HG03025 (cell line): ENCODE measurements around the gene CAPRIN2.

Experiments used
- ATAC-seq: cut with Tn5 transposase; IDR thresholded peaks from one replicate; pipeline ENCODE4 v1.9.1; 2021; ENCODE audit warnings: mild to moderate bottlenecking, moderate library complexity; ENCODE audit not compliant: unreplicated experiment, low FRiP score

Gene CAPRIN2

DNA sequence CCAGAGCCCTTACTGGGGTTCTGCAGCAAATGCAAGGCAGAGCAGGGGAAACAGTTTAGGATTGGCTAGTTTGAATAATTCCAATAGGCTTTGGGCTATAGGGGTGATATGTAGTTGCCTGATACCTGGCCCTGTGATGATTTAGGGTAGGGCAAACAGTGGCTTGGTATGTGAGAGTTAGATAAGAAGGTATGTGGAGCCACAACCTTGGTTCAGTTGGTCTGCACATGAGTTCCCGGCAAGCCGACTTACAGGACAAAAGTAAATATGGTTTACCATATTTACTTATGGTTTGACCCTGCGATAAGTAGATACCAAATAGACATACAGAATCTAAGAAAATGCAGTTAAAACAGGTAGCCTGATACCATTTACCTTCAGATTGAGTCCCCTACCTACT is 8.3 kb upstream of the CAPRIN2 start:
- ATAC-seq: no peak

DNA sequence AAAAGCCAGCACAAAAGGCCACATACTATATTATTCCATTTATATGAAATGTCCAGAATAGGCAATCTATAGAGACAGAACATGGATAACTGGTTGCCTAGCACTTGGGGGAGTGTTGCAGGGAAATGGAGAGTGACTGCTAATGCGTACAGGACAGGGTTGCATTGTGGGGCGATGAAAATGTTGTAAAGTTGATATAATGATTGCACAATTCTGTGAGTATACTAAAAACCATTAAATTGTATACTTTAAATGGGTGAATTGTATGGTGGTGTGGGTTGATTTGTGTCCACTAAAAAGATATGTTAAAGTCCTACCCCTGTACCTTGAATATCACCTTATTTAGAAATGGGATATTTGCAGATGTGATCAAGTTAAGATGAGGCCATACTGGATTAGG is 7.0 kb upstream of the CAPRIN2 start:
- no peak for ATAC-seq

DNA sequence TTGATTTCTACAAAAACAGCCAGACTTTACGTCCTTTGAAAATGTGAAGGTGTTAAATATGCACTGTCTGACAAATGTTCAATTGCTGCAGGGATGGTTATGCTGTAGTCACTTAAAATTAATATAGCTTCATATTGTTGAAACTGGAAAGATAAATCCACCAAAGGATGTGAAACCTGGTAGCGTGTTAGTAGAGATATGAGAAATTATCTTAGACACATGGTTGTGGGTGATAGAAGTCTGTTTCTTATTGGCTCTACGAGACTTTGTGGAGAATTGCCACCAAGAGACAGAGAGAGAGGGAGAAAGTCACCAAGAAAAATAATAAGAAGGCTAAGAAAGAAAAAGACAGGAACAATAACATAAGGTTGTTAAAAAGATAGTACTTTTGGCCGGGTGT is 2.6 kb upstream of the CAPRIN2 start:
- ATAC-seq: no peak

DNA sequence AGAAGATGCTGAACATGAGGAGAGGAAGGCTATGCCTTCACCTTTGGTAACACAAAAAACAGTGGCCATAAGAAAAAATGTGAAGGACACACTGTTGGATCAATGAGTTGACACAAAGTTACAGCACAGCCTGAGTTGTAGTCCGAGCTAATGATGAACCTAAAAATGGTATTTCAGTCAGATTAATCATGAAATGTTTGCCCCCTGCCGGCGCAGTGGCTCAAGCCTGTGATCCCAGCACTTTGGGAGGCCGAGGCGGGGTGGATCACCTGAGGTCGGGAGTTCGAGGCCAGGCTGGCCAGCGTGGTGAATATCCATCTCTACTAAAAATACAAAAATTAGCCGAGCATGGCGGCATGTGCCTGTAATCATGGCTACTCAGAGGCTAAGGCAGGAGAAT is 1.3 kb upstream of the CAPRIN2 start:
- no peak for ATAC-seq

DNA sequence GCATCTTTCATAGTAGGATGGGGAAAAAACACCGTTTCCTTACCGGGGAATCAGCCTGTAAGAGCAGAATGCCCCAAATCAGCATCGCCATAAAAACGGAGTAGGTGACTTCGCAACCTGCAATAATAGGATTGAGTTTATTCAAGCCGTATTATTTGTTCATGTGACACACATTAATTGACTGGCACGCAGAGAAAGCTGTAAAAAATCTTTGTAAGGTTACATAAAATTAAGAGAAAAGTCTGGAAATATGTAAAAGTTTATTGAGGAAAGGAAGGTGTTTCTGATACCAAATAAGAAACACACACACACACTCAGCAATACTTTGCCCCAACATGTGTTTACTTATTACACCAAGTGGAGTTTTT is 628 bp upstream of the CAPRIN2 start:
- no peak for ATAC-seq

GRCh38 chr12:30754383-30754749 is 385 bp downstream of the CAPRIN2 start:
- ATAC-seq: no peak

DNA sequence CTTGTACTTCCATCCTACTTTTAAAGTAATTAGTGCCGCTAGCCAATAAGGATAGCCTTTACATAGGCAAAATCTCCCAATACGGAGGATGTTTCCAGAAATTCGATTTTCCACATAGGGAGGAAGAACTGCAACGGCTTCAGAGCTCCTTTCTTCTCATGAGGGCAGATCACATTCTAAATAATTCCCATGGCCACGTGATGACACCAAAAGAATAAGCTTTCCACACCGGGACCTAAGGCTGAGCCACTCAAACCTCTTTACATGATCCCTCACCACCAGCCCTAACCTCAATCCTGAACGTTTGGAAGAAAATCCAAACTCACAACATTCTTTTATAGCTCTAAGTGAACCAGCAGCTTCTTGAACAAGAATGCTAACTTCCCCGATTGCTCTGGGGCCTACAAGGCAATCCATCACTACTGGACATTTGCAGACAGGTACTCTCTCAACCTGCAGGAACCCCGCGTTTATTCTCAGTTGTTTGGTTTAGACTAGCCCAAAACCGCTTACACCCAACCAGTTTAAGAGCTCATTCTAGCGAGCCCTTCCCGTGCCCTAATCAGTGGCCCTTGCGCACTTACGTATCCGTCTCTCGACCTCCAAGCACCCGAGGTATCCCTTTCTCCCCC is 884 bp downstream of the CAPRIN2 start:
- ATAC-seq: no peak

GRCh38 chr12:30753233-30753632 is 1.5 kb downstream of the CAPRIN2 start:
- no peak for ATAC-seq

DNA sequence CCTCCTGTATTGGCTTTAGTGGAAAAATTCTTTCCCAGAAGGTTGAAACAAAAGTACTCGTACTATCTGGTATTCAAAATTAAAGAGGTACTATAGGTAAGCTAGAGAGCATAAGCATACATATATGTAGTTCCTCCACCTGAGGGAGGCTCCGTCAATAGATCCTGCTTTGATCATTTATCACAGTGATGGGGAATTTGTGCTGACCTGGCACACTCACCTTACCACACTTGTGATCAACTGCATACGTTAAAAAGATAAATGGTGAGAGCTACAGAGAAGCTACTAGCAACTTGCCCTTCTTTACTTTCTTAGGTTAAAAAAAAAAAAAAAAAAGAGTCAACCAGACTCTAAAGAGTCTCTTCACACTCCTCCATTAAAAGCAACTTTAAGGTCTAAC is 2.5 kb downstream of the CAPRIN2 start:
- no peak for ATAC-seq

GRCh38 chr12:30748147-30748546 is 6.6 kb downstream of the CAPRIN2 start:
- ATAC-seq: no peak

DNA sequence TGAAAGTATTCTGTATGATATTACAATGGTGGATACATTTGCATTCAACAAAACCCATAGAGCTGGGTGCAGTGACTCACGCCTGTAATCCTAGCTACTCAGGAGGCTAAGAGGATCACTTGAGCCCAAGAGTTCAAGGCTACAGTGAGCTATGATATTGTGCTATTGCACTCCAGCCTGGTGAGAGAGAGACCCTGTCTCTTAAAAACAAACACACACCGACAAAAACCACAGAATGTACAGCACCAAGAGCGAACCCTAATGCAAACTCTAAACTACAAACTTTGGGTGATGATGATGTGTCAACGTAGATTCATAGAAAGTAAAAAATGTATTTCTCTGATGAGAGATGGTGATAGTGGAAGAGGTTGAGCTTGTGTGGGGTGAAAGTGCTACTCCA is 8.6 kb downstream of the CAPRIN2 start:
- no peak for ATAC-seq

GRCh38 chr12:30744321-30744720 is 10.4 kb downstream of the CAPRIN2 start:
- no peak for ATAC-seq

DNA sequence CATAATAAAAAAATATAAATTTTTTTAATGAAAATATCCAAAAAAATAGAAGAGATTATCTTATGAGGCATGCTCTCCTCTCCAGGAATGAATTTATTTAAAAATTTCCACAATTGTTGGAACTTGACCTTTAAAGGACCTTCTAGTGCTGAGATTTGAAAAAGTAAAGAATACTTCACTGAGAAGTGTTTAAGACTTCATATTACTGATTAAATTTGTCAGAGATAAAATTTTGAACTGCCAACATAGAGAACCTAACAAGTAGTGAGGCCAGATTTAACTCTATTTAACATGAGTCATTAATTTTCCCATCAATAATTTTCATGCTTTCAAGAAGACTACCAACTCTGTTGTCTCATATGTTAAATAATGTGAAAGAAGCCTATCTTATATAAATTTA is 14.5 kb downstream of the CAPRIN2 start:
- no peak for ATAC-seq

- ATAC-seq: no peak
Measured at GRCh38 chr12:30739020-30739419, 15.7 kb downstream of the CAPRIN2 start.

- no peak for ATAC-seq
Measured at GRCh38 chr12:30732954-30733637, 21.7 kb downstream of the CAPRIN2 start.

GRCh38 chr12:30730011-30730410 is 24.7 kb downstream of the CAPRIN2 start:
- ATAC-seq: no peak

GRCh38 chr12:30729547-30729946 is 25.2 kb downstream of the CAPRIN2 start:
- no peak for ATAC-seq

GRCh38 chr12:30726647-30727046 is 28.1 kb downstream of the CAPRIN2 start:
- ATAC-seq: no peak

- no peak for ATAC-seq
Measured at GRCh38 chr12:30725739-30726138, 29.0 kb downstream of the CAPRIN2 start.

DNA sequence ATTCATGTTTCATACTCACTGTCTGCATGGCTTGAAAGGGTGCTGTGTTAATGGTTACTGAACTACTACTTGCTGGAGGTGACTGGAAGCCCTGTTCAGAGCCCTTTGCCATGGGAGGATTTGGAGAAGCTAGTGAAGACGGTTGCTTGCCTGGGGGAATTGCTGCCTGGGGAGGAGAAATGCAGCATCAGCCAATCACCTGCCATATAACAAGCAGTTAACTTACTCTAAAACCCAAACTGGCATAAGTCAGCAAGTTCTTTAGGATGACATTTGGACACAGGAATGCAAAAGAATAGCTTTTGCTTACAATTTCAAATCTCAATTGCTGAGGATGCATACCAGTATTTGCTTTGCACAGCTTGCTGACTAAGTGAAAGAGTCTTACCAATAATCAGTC is 35.7 kb downstream of the CAPRIN2 start:
- ATAC-seq: no peak

- ATAC-seq: no peak
Measured at GRCh38 chr12:30707613-30708342, 47.0 kb downstream of the CAPRIN2 start.

DNA sequence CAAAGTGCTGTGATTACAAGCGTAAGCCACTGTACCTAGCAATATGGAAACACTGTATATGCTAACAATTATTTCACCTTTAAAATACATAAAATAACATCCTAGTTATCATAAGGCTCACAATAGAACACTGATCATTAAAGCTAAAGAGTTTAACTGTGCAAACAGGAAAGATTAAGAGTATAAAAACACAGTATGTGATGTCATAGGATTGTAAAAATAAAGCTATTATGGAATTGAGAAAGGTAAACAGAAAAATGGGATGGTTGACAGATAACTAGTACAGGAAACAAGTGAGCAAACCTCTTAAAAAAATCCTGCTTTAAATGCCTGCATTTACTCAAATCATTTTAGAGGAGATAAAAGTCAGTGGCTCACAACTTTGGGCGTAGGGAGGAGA is 48.3 kb downstream of the CAPRIN2 start:
- ATAC-seq: no peak
